Neuronal stem cell (in vitro differentiated cells): ENCODE data around the gene RFXANK. TPM values are rescaled to one million over a fixed set of nuclear protein-coding genes. Genes with fewer than 3 reads are reported as not detected.
A peak's percentile ranks its signal among the peaks of the same experiment; 100 is the strongest.

ENCODE experiments used
- DNase-seq: peaks from one replicate; pipeline ENCODE4 v3.0.0-alpha.2; 2013; ENCODE audit warnings: low spot score
- H2AFZ ChIP-seq: one replicate; pipeline ENCODE4 v1.6.1; 2013; ENCODE audit warnings: mild to moderate bottlenecking, low read length, inconsistent platforms
- H2AK5ac ChIP-seq: 2 replicates; pipeline ENCODE4 v1.6.1; 2013; ENCODE audit warnings: low read depth, mild to moderate bottlenecking, inconsistent platforms, low read length, moderate library complexity, mixed read lengths
- H2BK120ac ChIP-seq: 2 replicates; pipeline ENCODE4 v1.6.1; 2013; ENCODE audit warnings: low read depth, mild to moderate bottlenecking, inconsistent platforms, low read length, moderate library complexity, mixed read lengths
- H2BK12ac ChIP-seq: one replicate; pipeline ENCODE4 v1.6.1; 2013; ENCODE audit warnings: low read length, inconsistent platforms
- H2BK15ac ChIP-seq: 2 replicates; pipeline ENCODE4 v1.6.1; 2013; ENCODE audit warnings: mild to moderate bottlenecking, low read length, inconsistent platforms, mixed read lengths
- H2BK5ac ChIP-seq: one replicate; pipeline ENCODE4 v1.6.1; 2013; ENCODE audit warnings: inconsistent platforms, mild to moderate bottlenecking, low read length, moderate library complexity
- H3K14ac ChIP-seq: one replicate; pipeline ENCODE4 v1.6.1; 2013; ENCODE audit warnings: low read length, inconsistent platforms
- H3K18ac ChIP-seq: 2 replicates; pipeline ENCODE4 v1.6.1; 2013; ENCODE audit warnings: low read length, inconsistent platforms
- H3K23ac ChIP-seq: 2 replicates; pipeline ENCODE4 v1.6.1; 2013; ENCODE audit warnings: low read depth, mild to moderate bottlenecking, mixed read lengths, low read length, inconsistent platforms; ENCODE audit not compliant: poor library complexity
- H3K27ac ChIP-seq: replicated peaks from 3 replicates; pipeline ENCODE4 v1.5.1; 2013; ENCODE audit warnings: low read length, inconsistent platforms
- H3K27me3 ChIP-seq, 3 experiments: 2 replicates each; pipeline ENCODE4 v1.6.1; 2013; ENCODE audit warnings: low read length in 3 of 3, mild to moderate bottlenecking in 2 of 3, inconsistent platforms in 1 of 3, low read depth in 1 of 3, mixed read lengths in 1 of 3, moderate library complexity in 1 of 3; ENCODE audit not compliant: control insufficient read depth in 3 of 3, insufficient read depth in 3 of 3
- H3K36me3 ChIP-seq, 2 donors: replicated peaks in 1 of 2; 2 replicates each; pipeline ENCODE4 v1.6.1; 2013; ENCODE audit warnings: low read length in 2 of 2; ENCODE audit not compliant: control insufficient read depth in 2 of 2, insufficient read depth in 2 of 2
- H3K4ac ChIP-seq: 2 replicates; pipeline ENCODE4 v1.6.1; 2013; ENCODE audit warnings: inconsistent platforms, mild to moderate bottlenecking, low read length, moderate library complexity
- H3K4me1 ChIP-seq, 2 donors: 1 replicate in 1 of 2; 2 replicates in 1 of 2; pipeline ENCODE4 v1.6.1; 2013; ENCODE audit warnings: low read length in 2 of 2, low read depth in 1 of 2; ENCODE audit not compliant: control insufficient read depth in 2 of 2, insufficient read depth in 1 of 2
- H3K4me2 ChIP-seq: one replicate; pipeline ENCODE4 v1.6.1; 2013; ENCODE audit warnings: mild to moderate bottlenecking, low read length, inconsistent platforms; ENCODE audit not compliant: insufficient read depth, poor library complexity, severe bottlenecking
- H3K4me3 ChIP-seq, 2 donors: 2 replicates each; pipeline ENCODE4 v1.5.1; 2013; ENCODE audit warnings: low read length in 2 of 2, mild to moderate bottlenecking in 2 of 2, inconsistent platforms in 1 of 2, moderate library complexity in 1 of 2
- H3K79me1 ChIP-seq: one replicate; pipeline ENCODE4 v1.6.1; 2013; ENCODE audit warnings: low read depth, mild to moderate bottlenecking, inconsistent platforms, low read length, moderate library complexity
- H3K9ac ChIP-seq: one replicate; pipeline ENCODE4 v1.6.1; 2013; ENCODE audit warnings: mild to moderate bottlenecking, low read depth, low read length, inconsistent platforms; ENCODE audit not compliant: poor library complexity
- H3K9me3 ChIP-seq, 2 donors: replicated peaks in 1 of 2; 2 replicates each; pipeline versions ENCODE3 to v1.6.1; 2013; ENCODE audit warnings: low read length in 2 of 2, mild to moderate bottlenecking in 2 of 2, inconsistent platforms in 1 of 2, low read depth in 1 of 2, mixed read lengths in 1 of 2, moderate library complexity in 1 of 2; ENCODE audit not compliant: control insufficient read depth in 2 of 2, insufficient read depth in 1 of 2
- H4K8ac ChIP-seq: one replicate; pipeline ENCODE4 v1.6.1; 2013; ENCODE audit warnings: low read depth, mild to moderate bottlenecking, inconsistent platforms, low read length, moderate library complexity
- H4K91ac ChIP-seq: one replicate; pipeline ENCODE4 v1.6.1; 2013; ENCODE audit warnings: low read length, low read depth, mild to moderate bottlenecking, inconsistent platforms; ENCODE audit not compliant: poor library complexity
- WGBS, 2 donors: extraction: QIAGEN DNeasy Blood & Tissue Kit; methylation state at CpG; one replicate each; pipeline ENCODE4 v1.1.7; 2013; ENCODE audit warnings: missing lambda C conversion rate in 2 of 2, mixed read lengths in 1 of 2; ENCODE audit not compliant: insufficient read length in 2 of 2, insufficient replicate concordance in 1 of 2; ENCODE audit errors: extremely low coverage in 2 of 2; 5-methylcytosine and 5-hydroxymethylcytosine counted together
- polyA plus RNA-seq, 2 experiments: library from polyadenylated mRNA; stranded (reverse); fragments of 200-250 nt; gene quantifications; one replicate each; pipeline ENCODE4 v1.2.3, GENCODE V29; 2013

Gene RFXANK, protein sequence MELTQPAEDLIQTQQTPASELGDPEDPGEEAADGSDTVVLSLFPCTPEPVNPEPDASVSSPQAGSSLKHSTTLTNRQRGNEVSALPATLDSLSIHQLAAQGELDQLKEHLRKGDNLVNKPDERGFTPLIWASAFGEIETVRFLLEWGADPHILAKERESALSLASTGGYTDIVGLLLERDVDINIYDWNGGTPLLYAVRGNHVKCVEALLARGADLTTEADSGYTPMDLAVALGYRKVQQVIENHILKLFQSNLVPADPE
- 141 TPM for polyA plus RNA-seq (2013, experiment 1 of 2)
- 136 TPM for polyA plus RNA-seq (2013, experiment 2 of 2)

DNA sequence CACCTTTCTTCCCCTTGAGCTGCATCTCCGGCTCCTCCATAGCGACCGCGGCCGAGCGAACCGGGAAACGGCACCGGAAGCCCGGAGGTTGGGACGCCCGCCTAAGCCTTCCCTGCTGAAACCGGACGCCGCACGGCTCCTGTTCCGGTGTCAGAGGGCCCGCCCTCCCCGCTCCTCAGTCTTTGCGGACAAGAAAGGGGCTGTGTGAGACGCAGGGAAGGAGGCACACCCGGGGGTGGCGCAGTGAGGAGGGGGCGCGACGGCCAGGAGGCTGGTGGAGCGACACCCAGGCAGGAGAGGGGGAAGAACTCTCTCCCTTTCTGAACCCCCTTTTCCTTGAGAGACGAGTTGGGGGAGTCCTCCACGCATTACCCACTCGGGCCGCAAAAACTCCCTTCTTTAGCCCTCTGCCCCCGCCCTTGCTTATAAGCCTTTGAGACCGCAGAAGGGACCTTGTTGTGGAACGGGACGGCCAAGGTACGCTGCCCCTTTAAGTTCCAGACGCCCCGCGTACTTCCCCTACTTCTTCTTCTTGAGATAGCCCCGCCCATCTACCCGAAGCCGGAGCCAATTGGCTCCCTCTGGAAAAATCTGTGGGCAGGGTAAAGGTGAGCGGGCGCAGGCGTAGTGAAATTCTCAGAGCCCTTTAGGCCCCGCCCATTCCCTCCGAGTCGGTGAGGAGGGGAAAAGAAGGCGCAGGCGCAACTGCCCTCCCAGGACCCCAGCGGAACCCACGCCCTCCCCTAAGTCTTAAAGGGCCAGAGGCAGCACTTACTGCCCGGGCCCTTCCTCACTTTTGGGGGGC lies at the start of gene RFXANK, which contains the start of gene BORCS8:
Gene RFXANK, plus strand, starts transcription at position 181 of the 805 bp plus-strand sequence. CDS start 1,689 bp downstream, outside the sequence.
Gene BORCS8, minus strand, starts transcription at position 75 of the 805 bp plus-strand sequence. Its CDS starts 35 bp downstream, at position 40.
- Histone ChIP-seq H4K91ac (no peak within 1 kb of the TSS), H3K79me1 (peaks cover 14% of the 10 kb centered on the region), H3K4ac (peak within 1 kb of the TSS; percentile 93), H3K4me2 (peak within 1 kb of the TSS; percentile 98), H2BK5ac (peak within 1 kb of the TSS; percentile 100), H3K14ac (peak within 1 kb of the TSS; percentile 98), H3K36me3 (peaks cover 5 to 25% of the 10 kb centered on the region in 2 donors), H4K8ac (peak within 1 kb of the TSS; percentile 96), H3K18ac (peak within 1 kb of the TSS; percentile 100), H2AK5ac (peak within 1 kb of the TSS; percentile 81), H3K4me1 (peaks cover 3 to 7% of the 10 kb centered on the region in 2 donors), H3K27ac (peak within 1 kb of the TSS; percentile 99), H2BK120ac (no peak within 1 kb of the TSS), H3K9me3 (no peaks in the 10 kb centered on the region), H2BK15ac (peak within 1 kb of the TSS; percentile 92), H3K9ac (peak within 1 kb of the TSS; percentile 99), H3K4me3 (peak within 1 kb of the TSS; percentile 97 to 99), H3K23ac (peak within 1 kb of the TSS; percentile 98), H2AFZ (peak within 1 kb of the TSS; percentile 98), H2BK12ac (no peak within 1 kb of the TSS), H3K27me3 (no peaks in the 10 kb centered on the region)
- no CpG with 5 or more reads among the region's 53 CpGs for WGBS, 2 donors
- peak; percentile 100 for DNase-seq

DNA sequence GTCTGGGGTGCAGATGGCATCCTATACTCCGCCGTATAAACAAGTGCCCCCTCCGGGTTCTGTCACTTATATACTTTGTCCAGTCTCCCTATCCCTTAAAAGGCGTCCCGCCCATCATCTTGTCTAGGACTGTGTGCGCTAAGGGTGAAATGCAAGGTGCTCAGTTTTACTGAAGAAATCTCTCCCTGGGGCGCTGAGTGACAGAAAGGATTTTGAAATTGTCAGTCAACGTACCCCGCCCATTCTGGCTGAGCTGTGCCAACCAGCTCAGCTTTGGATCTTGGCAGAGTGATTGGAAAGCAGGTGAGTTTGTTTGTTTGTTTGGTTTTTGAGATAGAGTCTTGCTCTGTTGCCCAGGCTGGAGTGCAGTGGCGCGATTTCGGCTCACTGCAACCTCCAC lies 49.7 kb upstream of the RFXANK start:
- no CpG with 5 or more reads among the region's 12 CpGs for WGBS, 2 donors
- no peak overlapping the region for H4K8ac ChIP-seq
- no peak overlapping the region for H2BK12ac ChIP-seq

DNA sequence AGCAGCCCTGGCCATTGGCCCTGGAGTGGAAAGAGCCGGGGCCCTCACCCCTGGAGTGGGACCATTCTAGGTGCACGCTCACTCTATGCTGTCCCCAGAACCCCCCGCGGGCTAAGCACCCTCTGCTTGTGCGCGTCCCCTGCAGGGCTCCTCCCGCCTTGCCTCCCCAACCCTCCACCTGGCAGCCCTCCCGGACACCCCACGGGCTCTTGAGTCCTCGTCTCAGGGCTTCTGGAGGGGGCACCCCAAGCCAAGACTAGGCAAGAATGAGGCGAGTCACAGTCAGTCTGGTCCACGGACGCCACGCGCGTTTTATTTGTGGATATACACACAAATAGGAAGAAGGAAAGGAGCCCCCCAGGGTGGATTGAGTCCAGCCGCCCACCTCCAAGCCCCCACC lies 46.8 kb upstream of the RFXANK start:
- H3K27me3 ChIP-seq, result peaks cover 0 to 2% (median 0%) of the 10 kb centered on the region in 3 experiments
- H2BK15ac ChIP-seq, result peak overlapping the region; percentile 10
- H2BK120ac ChIP-seq, result no peak overlapping the region
- no peaks in the 10 kb centered on the region for H3K9me3 ChIP-seq
- H3K27ac ChIP-seq, result no peak overlapping the region
- peak overlapping the region in 1 of 2 donors; percentile 28 for H3K4me3 ChIP-seq
- no peak overlapping the region for H2BK5ac ChIP-seq
- no peaks in the 10 kb centered on the region for H3K79me1 ChIP-seq
- H2BK12ac ChIP-seq, result no peak overlapping the region
- no peak for DNase-seq
- no CpG with 5 or more reads among the region's 17 CpGs for WGBS, 2 donors
- H4K91ac ChIP-seq, result no peak overlapping the region
- H3K14ac ChIP-seq, result no peak overlapping the region
- H3K18ac ChIP-seq, result peak overlapping the region; percentile 17
- peak overlapping the region; percentile 89 for H3K23ac ChIP-seq
- H3K4ac ChIP-seq, result no peak overlapping the region
- peaks cover 0 to 8% of the 10 kb centered on the region in 2 donors for H3K36me3 ChIP-seq
- H3K4me2 ChIP-seq, result peak overlapping the region; percentile 14
- H3K4me1 ChIP-seq, result no peaks in the 10 kb centered on the region
- H3K9ac ChIP-seq, result no peak overlapping the region
- no peak overlapping the region for H4K8ac ChIP-seq
- H2AK5ac ChIP-seq, result peak overlapping the region; percentile 92
- no peak overlapping the region for H2AFZ ChIP-seq

More for the DNA sequence above, 49.7 kb upstream of the RFXANK start:
- no peak overlapping the region for H3K4me2 ChIP-seq
- no peak overlapping the region for H3K14ac ChIP-seq
- peaks cover 0 to 4% of the 10 kb centered on the region in 2 donors for H3K36me3 ChIP-seq
- peaks cover 0 to 4% of the 10 kb centered on the region in 2 donors for H3K9me3 ChIP-seq
- no peak overlapping the region for H3K9ac ChIP-seq
- no peak overlapping the region for H2BK120ac ChIP-seq
- H4K91ac ChIP-seq, result no peak overlapping the region
- no peak overlapping the region for H3K27ac ChIP-seq
- no peak overlapping the region for H3K4me3 ChIP-seq
- H3K79me1 ChIP-seq, result no peaks in the 10 kb centered on the region
- H3K23ac ChIP-seq, result no peak overlapping the region
- no peak for DNase-seq
- no peak overlapping the region for H2BK5ac ChIP-seq
- H3K27me3 ChIP-seq, result peaks cover 0 to 4% (median 0%) of the 10 kb centered on the region in 3 experiments
- no peak overlapping the region for H2BK15ac ChIP-seq
- peaks cover 4% of the 10 kb centered on the region in 2 donors for H3K4me1 ChIP-seq
- H2AK5ac ChIP-seq, result no peak overlapping the region
- H2AFZ ChIP-seq, result no peak overlapping the region
- no peak overlapping the region for H3K18ac ChIP-seq
- no peak overlapping the region for H3K4ac ChIP-seq
